Smooth muscle cell (in vitro differentiated cells): ENCODE measurements around the gene AQP7. TPM values are rescaled to one million over a fixed set of nuclear protein-coding genes. Genes with fewer than 3 reads are reported as not detected.

Experiments
- DNase-seq: peaks from one replicate; lab custom pipeline; 2025; ENCODE audit not compliant: unreplicated experiment; lab: John Stamatoyannopoulos, UW
- H2AFZ ChIP-seq: fragments of 200-600 bp; sonication (generic); 2 replicates; pipeline ENCODE4 v1.6.0; 2016; ENCODE audit warnings: antibody characterized with exemption, low read depth, mild to moderate bottlenecking
- H3F3A ChIP-seq: fragments of 200-600 bp; sonication (generic); 2 replicates; pipeline ENCODE4 v1.6.0; 2017; ENCODE audit warnings: antibody characterized with exemption, low read depth
- H3K27ac ChIP-seq: fragments of 200-600 bp; sonication (generic); 2 replicates; pipeline ENCODE4 v1.5.1; 2016; ENCODE audit warnings: low read depth, mild to moderate bottlenecking
- H3K27me3 ChIP-seq: fragments of 200-600 bp; sonication (generic); 2 replicates; pipeline ENCODE4 v1.6.1; 2016; ENCODE audit warnings: low read depth, mild to moderate bottlenecking
- H3K36me3 ChIP-seq: fragments of 200-600 bp; sonication (generic); 2 replicates; pipeline ENCODE4 v1.5.1; 2016; ENCODE audit warnings: low read depth
- H3K4me1 ChIP-seq: fragments of 200-600 bp; sonication (generic); 2 replicates; pipeline ENCODE4 v1.5.1; 2016; ENCODE audit warnings: low read depth
- H3K4me2 ChIP-seq: fragments of 200-600 bp; sonication (generic); 2 replicates; pipeline ENCODE4 v1.6.0; 2016; ENCODE audit warnings: mild to moderate bottlenecking
- H3K4me3 ChIP-seq: fragments of 200-600 bp; sonication (generic); 2 replicates; pipeline ENCODE4 v1.5.1; 2016; ENCODE audit warnings: mild to moderate bottlenecking
- H3K79me2 ChIP-seq: fragments of 200-600 bp; sonication (generic); 2 replicates; pipeline ENCODE4 v1.6.0; 2016; ENCODE audit warnings: low read depth, mild to moderate bottlenecking
- H3K9ac ChIP-seq: fragments of 200-600 bp; sonication (generic); 2 replicates; pipeline ENCODE4 v1.6.0; 2016; ENCODE audit warnings: low read depth
- H3K9me3 ChIP-seq: fragments of 200-600 bp; sonication (generic); replicated peaks from 2 replicates; pipeline ENCODE4 v1.5.1; 2016; ENCODE audit warnings: low read depth
- H4K20me1 ChIP-seq: fragments of 200-600 bp; sonication (generic); 2 replicates; pipeline ENCODE4 v1.6.0; 2016; ENCODE audit warnings: low read depth
- CTCF ChIP-seq: fragments of 200-600 bp; sonication (generic); IDR thresholded peaks from 2 replicates; pipeline ENCODE4 v1.5.1; 2017; ENCODE audit warnings: borderline replicate concordance, mild to moderate bottlenecking, antibody characterized with exemption; ENCODE audit not compliant: insufficient read depth, poor library complexity, severe bottlenecking
- WGBS: methylation state at CpG from one replicate; pipeline ENCODE4 v1.1.7; 2016; ENCODE audit warnings: low lambda C conversion rate; 5-methylcytosine and 5-hydroxymethylcytosine counted together
- polyA plus RNA-seq: library from polyadenylated mRNA; unstranded; fragments of >200 nt; fragmentation: Nextera tagmentation; extraction: Ambion mirVana; gene quantifications from 2 replicates; pipeline ENCODE4 v1.2.1, GENCODE V29; 2016
- total RNA-seq: library from RNA; depleted of rRNA; stranded (reverse); fragments of >200 nt; gene quantifications from 2 replicates; pipeline ENCODE4 v1.2.3, GENCODE V29; 2014

AQP7 gene
- total and polyA plus RNA-seq, 2 experiments from 2014 or later = 0.45 to 0.76 TPM

GRCh38 chr9:33346564-33346963 is 55.8 kb downstream of the AQP7 start:
- no peak overlapping the region for H3K4me2 ChIP-seq
- WGBS = 95% methylated on average over 4 of the region's 4 CpGs
- H3K27ac ChIP-seq = no peak overlapping the region
- H3K4me1 ChIP-seq = no peaks in the 10 kb centered on the region
- peaks cover 35% of the 10 kb centered on the region for H3K36me3 ChIP-seq
- H3K9ac ChIP-seq = no peak overlapping the region
- no peak for DNase-seq
- TF ChIP-seq CTCF = no peak
- H3K27me3 ChIP-seq = no peaks in the 10 kb centered on the region
- H3K9me3 ChIP-seq = no peaks in the 10 kb centered on the region
- H4K20me1 ChIP-seq = no peaks in the 10 kb centered on the region
- no peak overlapping the region for H3K4me3 ChIP-seq
- H3K79me2 ChIP-seq = no peaks in the 10 kb centered on the region
- H2AFZ ChIP-seq = no peak overlapping the region
- H3F3A ChIP-seq = peaks cover 4% of the 10 kb centered on the region

- no peak overlapping the region for H3K4me3 ChIP-seq
- no peaks in the 10 kb centered on the region for H3K9me3 ChIP-seq
- H4K20me1 ChIP-seq = no peaks in the 10 kb centered on the region
- no peak for TF ChIP-seq CTCF
- H2AFZ ChIP-seq = no peak overlapping the region
- no peak overlapping the region for H3K4me2 ChIP-seq
- DNase-seq = no peak
- H3K79me2 ChIP-seq = no peaks in the 10 kb centered on the region
- H3K9ac ChIP-seq = no peak overlapping the region
- no peaks in the 10 kb centered on the region for H3K4me1 ChIP-seq
- H3K27ac ChIP-seq = no peak overlapping the region
- WGBS = 90% methylated on average over 3 of the region's 3 CpGs
- peaks cover 4% of the 10 kb centered on the region for H3F3A ChIP-seq
- H3K36me3 ChIP-seq = peaks cover 46% of the 10 kb centered on the region
- no peaks in the 10 kb centered on the region for H3K27me3 ChIP-seq
Measured at GRCh38 chr9:33344145-33344544, 58.2 kb downstream of the AQP7 start.

DNA sequence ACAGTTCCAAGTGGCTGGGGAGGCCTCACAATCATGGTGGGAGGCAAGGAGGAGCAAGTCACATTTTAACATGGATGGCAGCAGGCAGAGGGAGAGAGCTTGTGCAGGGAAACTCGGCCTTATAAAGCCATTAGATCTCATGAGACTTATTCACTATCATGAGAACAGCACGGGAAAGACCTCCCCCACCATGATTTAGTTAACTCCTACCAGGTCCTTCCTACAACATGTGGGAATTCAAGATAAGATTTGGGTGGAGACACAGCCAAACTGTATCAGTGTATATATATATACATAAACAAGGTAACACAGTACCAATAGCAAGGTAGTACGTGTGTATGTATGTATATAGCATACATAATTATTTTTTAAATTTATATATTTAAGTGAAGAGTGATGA is 61.2 kb downstream of the AQP7 start:
- H3K27ac ChIP-seq = no peak overlapping the region
- WGBS = 99% methylated on average over 3 of the region's 3 CpGs

More for the DNA sequence above, 61.2 kb downstream of the AQP7 start:
- no peaks in the 10 kb centered on the region for H3K79me2 ChIP-seq
- H2AFZ ChIP-seq = no peak overlapping the region
- no peaks in the 10 kb centered on the region for H3K4me1 ChIP-seq
- DNase-seq = no peak
- H3K9ac ChIP-seq = no peak overlapping the region
- no peaks in the 10 kb centered on the region for H3K9me3 ChIP-seq
- no peaks in the 10 kb centered on the region for H3K27me3 ChIP-seq
- no peak overlapping the region for H3K4me2 ChIP-seq
- no peak overlapping the region for H3K4me3 ChIP-seq
- no peak for TF ChIP-seq CTCF
- no peaks in the 10 kb centered on the region for H3F3A ChIP-seq
- H3K36me3 ChIP-seq = peaks cover 48% of the 10 kb centered on the region
- no peaks in the 10 kb centered on the region for H4K20me1 ChIP-seq
